Large intestine (tissue), 3 donors: ENCODE results near the gene RARS1. TPM values are rescaled to one million over a fixed set of nuclear protein-coding genes. Genes with fewer than 3 reads are reported as not detected.
A peak's percentile ranks its signal among the peaks of the same experiment; 100 is the strongest.

Experiments
- DNase-seq, 2 donors: peaks; one replicate each; pipeline versions ENCODE4 v3.0.0 to v3.0.0-alpha.2; 2013
- H3K27ac ChIP-seq: one replicate; pipeline ENCODE4 v1.5.1; 2013; ENCODE audit warnings: low read length
- H3K27me3 ChIP-seq: 2 replicates; pipeline ENCODE4 v1.6.1; 2013; ENCODE audit warnings: low read length; ENCODE audit not compliant: control insufficient read depth, insufficient read depth
- H3K36me3 ChIP-seq: 2 replicates; pipeline ENCODE4 v1.6.1; 2013; ENCODE audit warnings: low read length; ENCODE audit not compliant: control insufficient read depth, insufficient read depth
- H3K4me1 ChIP-seq: one replicate; pipeline ENCODE4 v1.6.1; 2013; ENCODE audit warnings: low read length; ENCODE audit not compliant: control insufficient read depth, insufficient read depth
- H3K4me3 ChIP-seq: one replicate; pipeline ENCODE4 v1.5.1; 2013; ENCODE audit warnings: low read length
- H3K9me3 ChIP-seq: one replicate; pipeline ENCODE4 v1.6.1; 2013; ENCODE audit warnings: mild to moderate bottlenecking, low read depth, low read length, moderate library complexity; ENCODE audit not compliant: control insufficient read depth
- WGBS: methylation state at CpG from one replicate; pipeline ENCODE4 v1.1.5; 2013; ENCODE audit warnings: low lambda C conversion rate; ENCODE audit not compliant: insufficient coverage; 5-methylcytosine and 5-hydroxymethylcytosine counted together
- polyA plus RNA-seq: library from polyadenylated mRNA; unstranded; fragments of 120-200 nt; gene quantifications from one replicate; pipeline ENCODE4 v1.2.1, GENCODE V29; 2013

Gene RARS1
- polyA plus RNA-seq, 1 donor, result 76.3 TPM

- 80% methylated on average over 1 of the region's 7 CpGs for WGBS
- Histone ChIP-seq H3K4me3 (no peak overlapping the region), H3K9me3 (no peaks in the 10 kb centered on the region), H3K36me3 (peaks cover 1% of the 10 kb centered on the region), H3K27ac (no peak overlapping the region), H3K4me1 (peaks cover 8% of the 10 kb centered on the region), H3K27me3 (no peaks in the 10 kb centered on the region)
- DNase-seq, result no peak
Observed at GRCh38 chr5:168477060-168477459, 9.2 kb upstream of the RARS1 start.

- Histone ChIP-seq H3K36me3 (no peaks in the 10 kb centered on the region), H3K27me3 (no peaks in the 10 kb centered on the region), H3K4me3 (no peak overlapping the region), H3K4me1 (peaks cover 11% of the 10 kb centered on the region), H3K27ac (no peak overlapping the region), H3K9me3 (no peaks in the 10 kb centered on the region)
- no peak for DNase-seq
- WGBS, result 100% methylated on average over 1 of the region's 3 CpGs
Observed at GRCh38 chr5:168479166-168479565, 7.1 kb upstream of the RARS1 start.

- Histone ChIP-seq H3K27ac (no peak overlapping the region), H3K4me3 (no peak overlapping the region), H3K9me3 (no peaks in the 10 kb centered on the region), H3K4me1 (peaks cover 11% of the 10 kb centered on the region), H3K27me3 (no peaks in the 10 kb centered on the region), H3K36me3 (no peaks in the 10 kb centered on the region)
- no peak for DNase-seq
- 100% methylated on average over 1 of the region's 3 CpGs for WGBS
Observed at GRCh38 chr5:168480601-168481000, 5.7 kb upstream of the RARS1 start.

GRCh38 chr5:168481330-168481788 is 4.9 kb upstream of the RARS1 start:
- peak; percentile 42 to 60 for DNase-seq
- H3K4me3 ChIP-seq, result no peak overlapping the region
- peaks cover 15% of the 10 kb centered on the region for H3K4me1 ChIP-seq
- WGBS, result no CpG with 5 or more reads among the region's 4 CpGs
- no peaks in the 10 kb centered on the region for H3K9me3 ChIP-seq
- H3K27me3 ChIP-seq, result no peaks in the 10 kb centered on the region
- no peaks in the 10 kb centered on the region for H3K36me3 ChIP-seq
- H3K27ac ChIP-seq, result peak overlapping the region; percentile 58

GRCh38 chr5:168482361-168482760 is 3.9 kb upstream of the RARS1 start:
- Histone ChIP-seq H3K4me3 (no peak overlapping the region), H3K27me3 (no peaks in the 10 kb centered on the region), H3K4me1 (peaks cover 15% of the 10 kb centered on the region), H3K36me3 (no peaks in the 10 kb centered on the region), H3K27ac (peak overlapping the region; percentile 58), H3K9me3 (no peaks in the 10 kb centered on the region)
- peak; percentile 26 to 46 for DNase-seq
- 40% methylated on average over 1 of the region's 5 CpGs for WGBS

GRCh38 chr5:168489059-168489458 is 2.8 kb downstream of the RARS1 start:
- Histone ChIP-seq H3K27ac (no peak overlapping the region), H3K27me3 (no peaks in the 10 kb centered on the region), H3K9me3 (no peaks in the 10 kb centered on the region), H3K36me3 (peaks cover 50% of the 10 kb centered on the region), H3K4me3 (no peak overlapping the region), H3K4me1 (peaks cover 6% of the 10 kb centered on the region)
- 90% methylated on average over 2 of the region's 3 CpGs for WGBS
- no peak for DNase-seq

GRCh38 chr5:168494057-168494555 is 7.8 kb downstream of the RARS1 start:
- H3K27ac ChIP-seq, result no peak overlapping the region
- H3K27me3 ChIP-seq, result no peaks in the 10 kb centered on the region
- H3K4me1 ChIP-seq, result no peaks in the 10 kb centered on the region
- WGBS, result 67% methylated on average over 4 of the region's 5 CpGs
- H3K4me3 ChIP-seq, result no peak overlapping the region
- H3K9me3 ChIP-seq, result no peaks in the 10 kb centered on the region
- peaks cover 83% of the 10 kb centered on the region for H3K36me3 ChIP-seq
- DNase-seq, result no peak

- Histone ChIP-seq H3K27ac (no peak overlapping the region), H3K4me1 (no peaks in the 10 kb centered on the region), H3K27me3 (no peaks in the 10 kb centered on the region), H3K9me3 (no peaks in the 10 kb centered on the region), H3K36me3 (peaks cover 49% of the 10 kb centered on the region), H3K4me3 (no peak overlapping the region)
- no CpG with 5 or more reads among the region's 7 CpGs for WGBS
- no peak for DNase-seq
Observed at GRCh38 chr5:168502563-168503237, 16.4 kb downstream of the RARS1 start.

- 100% methylated on average over 2 of the region's 2 CpGs for WGBS
- no peak overlapping the region for H3K4me3 ChIP-seq
- peaks cover 86% of the 10 kb centered on the region for H3K36me3 ChIP-seq
- no peaks in the 10 kb centered on the region for H3K4me1 ChIP-seq
- no peaks in the 10 kb centered on the region for H3K27me3 ChIP-seq
- peaks cover 11% of the 10 kb centered on the region for H3K9me3 ChIP-seq
- no peak for DNase-seq
- no peak overlapping the region for H3K27ac ChIP-seq
Observed at GRCh38 chr5:168513861-168514428, 27.7 kb downstream of the RARS1 start.

GRCh38 chr5:168525856-168526255 is 39.6 kb downstream of the RARS1 start:
- no CpG with 5 or more reads among the region's 2 CpGs for WGBS

More at GRCh38 chr5:168525856-168526255, 39.6 kb downstream of the RARS1 start:
- Histone ChIP-seq H3K27me3 (peaks cover 17% of the 10 kb centered on the region), H3K9me3 (peaks cover 7% of the 10 kb centered on the region), H3K4me3 (no peak overlapping the region), H3K27ac (no peak overlapping the region), H3K36me3 (no peaks in the 10 kb centered on the region), H3K4me1 (peaks cover 8% of the 10 kb centered on the region)
- peak; percentile 22 to 54 for DNase-seq
